DMS153 treated with DMSO at 0.1 percent for 48 hours (cell line): ENCODE measurements around the gene SRSF8.
"Not testable (repeated sequence)": the region's sequence is repeated elsewhere in the genome, so short reads cannot be mapped to it uniquely, and the experiment has no call there.

Experiments used
- DNase-seq: peaks from one replicate; lab custom pipeline; 2025; ENCODE audit not compliant: unreplicated experiment; lab: John Stamatoyannopoulos, UW

The SRSF8 gene

GRCh38 chr11:95093548-95093947 is 26.8 kb downstream of the SRSF8 start:
- no peak for DNase-seq

- DNase-seq, result no peak
Measured at GRCh38 chr11:95095858-95096587, 29.3 kb downstream of the SRSF8 start.

- DNase-seq, result no peak
Measured at GRCh38 chr11:95097209-95097608, 30.5 kb downstream of the SRSF8 start.

GRCh38 chr11:95098826-95099225 is 32.1 kb downstream of the SRSF8 start:
- DNase-seq, result no peak

- no peak for DNase-seq
Measured at GRCh38 chr11:95100191-95100648, 33.5 kb downstream of the SRSF8 start.

GRCh38 chr11:95100856-95101507 is 34.3 kb downstream of the SRSF8 start:
- DNase-seq, result no peak

GRCh38 chr11:95101935-95102334 is 35.2 kb downstream of the SRSF8 start:
- no peak for DNase-seq

GRCh38 chr11:95102733-95103132 is 36.0 kb downstream of the SRSF8 start:
- no peak for DNase-seq

- no peak for DNase-seq
Measured at GRCh38 chr11:95103701-95104100, 37.0 kb downstream of the SRSF8 start.

- DNase-seq, result no peak
Measured at GRCh38 chr11:95104121-95104830, 37.6 kb downstream of the SRSF8 start.

- DNase-seq, result no peak
Measured at GRCh38 chr11:95104856-95105255, 38.1 kb downstream of the SRSF8 start.

- no peak for DNase-seq
Measured at GRCh38 chr11:95108159-95108611, 41.5 kb downstream of the SRSF8 start.

GRCh38 chr11:95108671-95109551 is 42.2 kb downstream of the SRSF8 start:
- no peak for DNase-seq

- not testable (repeated sequence) for DNase-seq
Measured at GRCh38 chr11:95111471-95111870, 44.8 kb downstream of the SRSF8 start.

GRCh38 chr11:95111923-95112540 is 45.3 kb downstream of the SRSF8 start:
- no peak for DNase-seq

- DNase-seq, result no peak
Measured at GRCh38 chr11:95115597-95115996, 48.9 kb downstream of the SRSF8 start.

- no peak for DNase-seq
Measured at GRCh38 chr11:95119361-95120060, 52.8 kb downstream of the SRSF8 start.
